GM19043 (cell line): ENCODE measurements around the gene LGR6.
A peak's percentile ranks its signal among the peaks of the same experiment; 100 is the strongest.
"Not testable (repeated sequence)": the region's sequence is repeated elsewhere in the genome, so short reads cannot be mapped to it uniquely, and the experiment has no call there.

Source experiments
- ATAC-seq: cut with Tn5 transposase; IDR thresholded peaks from one replicate; pipeline ENCODE4 v1.9.1; 2021; ENCODE audit warnings: low read depth; ENCODE audit not compliant: unreplicated experiment

Gene LGR6

GRCh38 chr1:202235003-202235660, 41.5 kb downstream of the LGR6 start:
- no peak for ATAC-seq

GRCh38 chr1:202235856-202236837, 42.5 kb downstream of the LGR6 start:
- peak; percentile 71 for ATAC-seq

GRCh38 chr1:202237052-202237451, 43.5 kb downstream of the LGR6 start:
- ATAC-seq, result no peak

- no peak for ATAC-seq
These were observed 45.3 kb downstream of the LGR6 start for GRCh38 chr1:202238914-202239313.

- ATAC-seq, result not testable (repeated sequence)
These were observed 46.6 kb downstream of the LGR6 start for GRCh38 chr1:202240226-202240625.

- no peak for ATAC-seq
These were observed 47.4 kb downstream of the LGR6 start for GRCh38 chr1:202240956-202241355.

- no peak for ATAC-seq
These were observed 47.9 kb downstream of the LGR6 start for GRCh38 chr1:202241376-202242079.

- no peak for ATAC-seq
These were observed 48.5 kb downstream of the LGR6 start for GRCh38 chr1:202242080-202242419.

- no peak for ATAC-seq
These were observed 49.4 kb downstream of the LGR6 start for GRCh38 chr1:202243006-202243405.

- ATAC-seq, result no peak
These were observed 51.3 kb downstream of the LGR6 start for GRCh38 chr1:202244841-202245261.

- no peak for ATAC-seq
These were observed 51.8 kb downstream of the LGR6 start for GRCh38 chr1:202245391-202245790.

- ATAC-seq, result no peak
These were observed 53.5 kb downstream of the LGR6 start for GRCh38 chr1:202247104-202247503.

GRCh38 chr1:202247837-202248795, 54.5 kb downstream of the LGR6 start:
- no peak for ATAC-seq

GRCh38 chr1:202248861-202249260, 55.3 kb downstream of the LGR6 start:
- ATAC-seq, result no peak

GRCh38 chr1:202249436-202249835, 55.8 kb downstream of the LGR6 start:
- ATAC-seq, result no peak

GRCh38 chr1:202249846-202250245, 56.2 kb downstream of the LGR6 start:
- ATAC-seq, result no peak

- ATAC-seq, result no peak
These were observed 57.4 kb downstream of the LGR6 start for GRCh38 chr1:202250982-202251381.

GRCh38 chr1:202251424-202252256, 58.0 kb downstream of the LGR6 start:
- ATAC-seq, result no peak

GRCh38 chr1:202252271-202252670, 58.7 kb downstream of the LGR6 start:
- no peak for ATAC-seq
